GOT3 (cell line): ENCODE results near the gene SLC30A10.
"Not testable (repeated sequence)": the region's sequence is repeated elsewhere in the genome, so short reads cannot be mapped to it uniquely, and the experiment has no call there.

Source experiments
- DNase-seq: peaks from one replicate; lab custom pipeline; 2025; ENCODE audit warnings: mixed read lengths; lab: John Stamatoyannopoulos, UW

Gene SLC30A10

GRCh38 chr1:219927956-219928790 lies at the start of gene SLC30A10:
TSS of gene SLC30A10 (minus strand) at chr1:219928557. CDS start at chr1:219928440, 117 bp downstream.
- DNase-seq, result no peak

GRCh38 chr1:219973213-219973612 lies 44.9 kb upstream of the SLC30A10 start:
- DNase-seq, result no peak

- no peak for DNase-seq
These were observed 39.0 kb upstream of the SLC30A10 start for GRCh38 chr1:219967361-219967760.

- no peak for DNase-seq
These were observed 37.7 kb upstream of the SLC30A10 start for GRCh38 chr1:219966071-219966349.

GRCh38 chr1:219965285-219966070 lies 37.1 kb upstream of the SLC30A10 start:
- no peak for DNase-seq

GRCh38 chr1:219963432-219963831 lies 35.1 kb upstream of the SLC30A10 start:
- no peak for DNase-seq

GRCh38 chr1:219961684-219962083 lies 33.3 kb upstream of the SLC30A10 start:
- DNase-seq, result no peak

- no peak for DNase-seq
These were observed 31.3 kb upstream of the SLC30A10 start for GRCh38 chr1:219959540-219960203.

- no peak for DNase-seq
These were observed 30.6 kb upstream of the SLC30A10 start for GRCh38 chr1:219958875-219959417.

- no peak for DNase-seq
These were observed 26.5 kb upstream of the SLC30A10 start for GRCh38 chr1:219954736-219955421.

GRCh38 chr1:219954052-219954451 lies 25.7 kb upstream of the SLC30A10 start:
- DNase-seq, result no peak

GRCh38 chr1:219952361-219952760 lies 24.0 kb upstream of the SLC30A10 start:
- no peak for DNase-seq

- not testable (repeated sequence) for DNase-seq
These were observed 20.9 kb upstream of the SLC30A10 start for GRCh38 chr1:219949227-219949626.

- DNase-seq, result not testable (repeated sequence)
These were observed 20.4 kb upstream of the SLC30A10 start for GRCh38 chr1:219948766-219949165.

- DNase-seq, result no peak
These were observed 17.4 kb upstream of the SLC30A10 start for GRCh38 chr1:219945795-219946194.

- no peak for DNase-seq
These were observed 13.1 kb upstream of the SLC30A10 start for GRCh38 chr1:219941179-219942118.

GRCh38 chr1:219940707-219941106 lies 12.3 kb upstream of the SLC30A10 start:
- DNase-seq, result no peak

GRCh38 chr1:219938706-219939105 lies 10.3 kb upstream of the SLC30A10 start:
- no peak for DNase-seq

GRCh38 chr1:219933763-219934162 lies 5.4 kb upstream of the SLC30A10 start:
- not testable (repeated sequence) for DNase-seq

GRCh38 chr1:219931033-219931432 lies 2.7 kb upstream of the SLC30A10 start:
- no peak for DNase-seq

- DNase-seq, result no peak
These were observed 398 bp upstream of the SLC30A10 start for GRCh38 chr1:219928791-219929118.
